Natural killer cell (primary cell): ENCODE results near the gene PIGK. TPM values are rescaled to one million over a fixed set of nuclear protein-coding genes. Genes with fewer than 3 reads are reported as not detected.
"Not testable (repeated sequence)": the region's sequence is repeated elsewhere in the genome, so short reads cannot be mapped to it uniquely, and the experiment has no call there.

Source experiments
- ATAC-seq, 3 donors: fragments of 150-1000 bp in 2 of 3; fragments of 200-7000 bp in 1 of 3; cut with Tn5 transposase; 1 replicate in 1 of 3; 2 replicates in 2 of 3; pipeline ENCODE4 v1.10.0; 2021; ENCODE audit warnings: mild to moderate bottlenecking in 2 of 3, moderate library complexity in 2 of 3
- DNase-seq, 2 donors: peaks; one replicate each; pipeline versions ENCODE4 v3.0.0 to v3.0.0-alpha.2; 2013 to 2021; ENCODE audit warnings: mixed read lengths in 1 of 2
- H3K27ac ChIP-seq: one replicate; pipeline ENCODE4 v1.5.1; 2013; ENCODE audit warnings: mild to moderate bottlenecking, low read length
- H3K27me3 ChIP-seq: one replicate; pipeline ENCODE4 v1.6.1; 2013; ENCODE audit warnings: low read length; ENCODE audit not compliant: control insufficient read depth, insufficient read depth
- H3K36me3 ChIP-seq: one replicate; pipeline ENCODE4 v1.6.1; 2013; ENCODE audit warnings: low read length; ENCODE audit not compliant: control insufficient read depth, insufficient read depth
- H3K4me1 ChIP-seq: one replicate; pipeline ENCODE4 v1.6.1; 2013; ENCODE audit warnings: low read length; ENCODE audit not compliant: control insufficient read depth, insufficient read depth
- H3K4me3 ChIP-seq: one replicate; pipeline ENCODE4 v1.5.1; 2013; ENCODE audit warnings: low read length
- H3K9me3 ChIP-seq: one replicate; pipeline ENCODE4 v1.6.1; 2013; ENCODE audit warnings: low read length; ENCODE audit not compliant: control insufficient read depth, insufficient read depth
- H3K27ac Mint-ChIP-seq, 2 donors: one replicate each; pipeline ENCODE4 v1.8.0; 2022; ENCODE audit warnings: mild to moderate bottlenecking in 2 of 2, mixed read lengths in 2 of 2, moderate library complexity in 1 of 2
- H3K27me3 Mint-ChIP-seq, 2 donors: one replicate each; pipeline ENCODE4 v1.8.0; 2022; ENCODE audit warnings: low read depth in 2 of 2, mixed read lengths in 2 of 2
- H3K36me3 Mint-ChIP-seq: one replicate; pipeline ENCODE4 v1.8.0; 2022; ENCODE audit warnings: mixed read lengths
- H3K4me1 Mint-ChIP-seq, 2 donors: one replicate each; pipeline ENCODE4 v1.8.0; 2022; ENCODE audit warnings: mixed read lengths in 2 of 2
- H3K4me3 Mint-ChIP-seq: one replicate; pipeline ENCODE4 v1.8.0; 2022; ENCODE audit warnings: mild to moderate bottlenecking, moderate library complexity, mixed read lengths
- H3K9me3 Mint-ChIP-seq, 2 donors: one replicate each; pipeline ENCODE4 v1.8.0; 2022; ENCODE audit warnings: mixed read lengths in 2 of 2
- WGBS: methylation state at CpG from one replicate; pipeline ENCODE4 v1.1.7; 2013; ENCODE audit warnings: missing lambda C conversion rate; ENCODE audit not compliant: insufficient coverage; 5-methylcytosine and 5-hydroxymethylcytosine counted together
- intact Hi-C: fragments of 100-400 bp; cut with micrococcal nuclease; formaldehyde crosslinking; loops from one replicate; pipeline ENCODE4 v1.14.2; 2022
- total RNA-seq, 4 donors: library from RNA; stranded (reverse); fragments of 120-200 nt in 1 of 4; gene quantifications; one replicate each; pipeline versions ENCODE4 v1.2.3 to v1.2.4, GENCODE V29; 2013 to 2022
- TF ChIP-seq, protein P1 (sequence below): fragments of 200-600 bp; IDR thresholded peaks from one replicate; pipeline ENCODE4 v1.8.0; 2022; ENCODE audit warnings: antibody characterized with exemption

PIGK gene
- total RNA-seq, 3 donors from 2014 or later (not counting 1 experiment from before 2014, with no cell fraction given), result 25.4 to 29.9 (median 27.8) TPM

DNA sequence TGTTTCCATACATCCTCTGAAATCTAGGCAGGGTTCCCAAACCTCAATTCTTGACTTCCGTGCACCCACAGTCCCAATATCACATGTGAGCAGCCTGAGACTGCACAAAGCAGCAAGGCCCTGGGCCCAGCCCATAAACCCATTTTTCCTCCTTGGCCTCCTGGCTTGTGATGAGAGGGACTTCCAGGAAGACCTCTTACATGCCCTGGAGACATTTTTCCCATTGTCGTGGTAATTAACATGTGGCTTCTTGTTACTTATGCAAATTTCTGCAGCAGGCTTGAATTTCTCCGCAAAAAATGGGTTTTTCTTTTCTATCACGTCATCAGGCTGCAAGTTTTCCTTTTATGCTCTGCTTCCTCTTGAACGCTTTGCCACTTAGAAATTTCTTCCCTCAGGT lies 3.3 kb upstream of the PIGK start:
- DNase-seq, result no peak
- TF ChIP-seq, protein P1, sequence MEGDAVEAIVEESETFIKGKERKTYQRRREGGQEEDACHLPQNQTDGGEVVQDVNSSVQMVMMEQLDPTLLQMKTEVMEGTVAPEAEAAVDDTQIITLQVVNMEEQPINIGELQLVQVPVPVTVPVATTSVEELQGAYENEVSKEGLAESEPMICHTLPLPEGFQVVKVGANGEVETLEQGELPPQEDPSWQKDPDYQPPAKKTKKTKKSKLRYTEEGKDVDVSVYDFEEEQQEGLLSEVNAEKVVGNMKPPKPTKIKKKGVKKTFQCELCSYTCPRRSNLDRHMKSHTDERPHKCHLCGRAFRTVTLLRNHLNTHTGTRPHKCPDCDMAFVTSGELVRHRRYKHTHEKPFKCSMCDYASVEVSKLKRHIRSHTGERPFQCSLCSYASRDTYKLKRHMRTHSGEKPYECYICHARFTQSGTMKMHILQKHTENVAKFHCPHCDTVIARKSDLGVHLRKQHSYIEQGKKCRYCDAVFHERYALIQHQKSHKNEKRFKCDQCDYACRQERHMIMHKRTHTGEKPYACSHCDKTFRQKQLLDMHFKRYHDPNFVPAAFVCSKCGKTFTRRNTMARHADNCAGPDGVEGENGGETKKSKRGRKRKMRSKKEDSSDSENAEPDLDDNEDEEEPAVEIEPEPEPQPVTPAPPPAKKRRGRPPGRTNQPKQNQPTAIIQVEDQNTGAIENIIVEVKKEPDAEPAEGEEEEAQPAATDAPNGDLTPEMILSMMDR, result no peak
- H3K36me3 Mint-ChIP-seq, result no peaks in the 10 kb centered on the region
- no peaks in the 10 kb centered on the region for H3K27me3 ChIP-seq
- H3K27ac ChIP-seq, result no peak overlapping the region
- H3K9me3 ChIP-seq, result no peaks in the 10 kb centered on the region
- H3K9me3 Mint-ChIP-seq, result no peaks in the 10 kb centered on the region
- no peak overlapping the region for H3K4me3 ChIP-seq
- ATAC-seq, result no peak
- no peaks in the 10 kb centered on the region for H3K36me3 ChIP-seq
- intact Hi-C loops, result no loop called here
- H3K4me1 ChIP-seq, result no peaks in the 10 kb centered on the region
- no peaks in the 10 kb centered on the region for H3K27me3 Mint-ChIP-seq
- 99% methylated on average over 5 of the region's 5 CpGs for WGBS
- H3K4me3 Mint-ChIP-seq, result no peak overlapping the region
- H3K4me1 Mint-ChIP-seq, result peaks cover 29 to 30% of the 10 kb centered on the region in 2 donors
- H3K27ac Mint-ChIP-seq, result no peak overlapping the region

DNA sequence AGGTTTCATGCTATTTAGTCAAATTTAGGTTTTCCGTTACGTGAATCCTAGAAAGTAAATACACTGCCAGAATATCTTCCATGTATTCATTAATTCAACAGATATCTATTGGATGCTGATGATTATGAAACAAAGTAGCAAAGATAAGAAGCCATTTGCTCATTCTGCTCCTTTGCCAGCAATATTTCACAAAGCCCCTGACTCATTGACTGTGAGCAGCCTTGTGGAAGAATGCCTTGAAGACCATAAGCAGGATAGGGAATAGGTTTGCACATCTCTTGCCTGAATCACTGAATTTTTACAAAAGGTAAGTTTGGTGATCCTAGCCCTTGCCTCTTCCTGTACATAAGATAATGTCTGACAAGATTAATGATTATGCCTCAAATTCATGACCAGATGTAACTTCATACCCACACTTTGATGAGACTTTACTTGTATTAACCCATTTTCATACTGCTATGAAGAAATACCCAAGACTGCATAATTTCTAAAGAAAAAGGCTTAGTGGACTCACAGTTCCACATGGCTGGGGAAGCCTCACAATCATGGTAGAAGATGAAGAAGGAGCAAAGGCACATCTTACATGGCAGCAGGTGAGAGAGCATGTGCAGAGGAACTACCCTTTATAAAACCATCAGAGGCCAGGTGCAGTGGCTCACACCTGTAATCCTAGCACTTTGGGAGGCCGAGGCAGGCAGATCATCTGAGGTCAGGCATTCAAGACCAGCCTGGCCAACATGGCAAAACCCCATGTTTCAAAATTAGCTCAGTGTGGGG lies 1.6 kb upstream of the PIGK start:
- Histone ChIP-seq H3K9me3 (no peaks in the 10 kb centered on the region), H3K36me3 (no peaks in the 10 kb centered on the region), H3K4me3 (no peak overlapping the region), H3K27me3 (no peaks in the 10 kb centered on the region), H3K27ac (no peak overlapping the region), H3K4me1 (no peaks in the 10 kb centered on the region)
- H3K4me3 Mint-ChIP-seq, result peak overlapping the region; percentile 94
- H3K36me3 Mint-ChIP-seq, result no peaks in the 10 kb centered on the region
- WGBS, result 100% methylated on average over 1 of the region's 3 CpGs
- peaks cover 35 to 39% of the 10 kb centered on the region in 2 donors for H3K4me1 Mint-ChIP-seq
- no peak for DNase-seq
- ATAC-seq, result no peak
- H3K27me3 Mint-ChIP-seq, result no peaks in the 10 kb centered on the region
- intact Hi-C loops, result no loop called here
- TF ChIP-seq, protein P1, result no peak
- no peaks in the 10 kb centered on the region for H3K9me3 Mint-ChIP-seq
- peak overlapping the region in 1 of 2 donors; percentile 91 for H3K27ac Mint-ChIP-seq

DNA sequence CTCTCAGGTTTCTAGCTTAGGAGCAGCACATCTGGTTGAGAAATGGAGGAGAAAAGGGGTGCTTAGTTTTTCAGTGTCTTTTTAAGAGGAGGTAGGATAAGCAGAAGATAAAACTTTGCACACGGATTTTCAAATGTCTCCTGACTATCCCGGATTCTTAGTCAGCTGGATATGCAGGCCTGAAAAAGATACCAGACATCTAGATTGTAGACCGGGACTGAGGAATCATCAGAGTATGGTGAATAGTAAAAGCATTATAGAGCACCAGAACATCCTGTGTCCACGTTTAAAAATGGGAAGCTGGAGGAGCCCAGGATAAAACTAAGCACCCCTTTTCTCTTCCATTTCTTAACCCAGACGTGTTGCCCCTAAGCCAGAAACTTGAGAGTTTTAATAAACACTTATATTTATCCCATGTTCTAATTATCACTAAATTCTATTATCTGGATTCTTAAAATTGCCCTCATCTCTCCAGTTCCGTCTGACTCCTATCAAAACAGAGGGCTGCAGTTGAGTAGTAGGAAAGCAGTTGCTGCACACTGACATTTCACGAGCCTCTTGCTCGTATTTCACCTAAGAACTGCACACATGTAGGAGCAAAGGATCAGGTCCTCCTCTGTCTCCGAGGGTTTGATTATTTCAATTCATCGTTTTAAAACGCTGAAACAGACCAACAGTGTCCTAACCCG lies 609 bp downstream of the PIGK start:
- Mint-ChIP-seq H3K36me3 (no peaks in the 10 kb centered on the region), H3K27me3 (no peaks in the 10 kb centered on the region), H3K4me1 (peaks cover 42 to 58% of the 10 kb centered on the region in 2 donors), H3K4me3 (peak overlapping the region; percentile 94), H3K27ac (peak overlapping the region; percentile 91 to 92), H3K9me3 (no peaks in the 10 kb centered on the region)
- TF ChIP-seq, protein P1, result no peak
- ATAC-seq (peak; percentile 42 to 55 (median 48)), DNase-seq (peak in 1 of 2 donors; percentile 4)
- H3K27ac ChIP-seq, result peak overlapping the region; percentile 89
- no peaks in the 10 kb centered on the region for H3K36me3 ChIP-seq
- intact Hi-C loops, result loop anchor here (2.0 kb wide), 1 partner anchor 464 kb away; the partner anchor contains the start of gene ZZZ3
- no peaks in the 10 kb centered on the region for H3K4me1 ChIP-seq
- WGBS, result 14% methylated on average over 12 of the region's 12 CpGs
- H3K4me3 ChIP-seq, result peak overlapping the region; percentile 97
- no peaks in the 10 kb centered on the region for H3K27me3 ChIP-seq
- H3K9me3 ChIP-seq, result no peaks in the 10 kb centered on the region

DNA sequence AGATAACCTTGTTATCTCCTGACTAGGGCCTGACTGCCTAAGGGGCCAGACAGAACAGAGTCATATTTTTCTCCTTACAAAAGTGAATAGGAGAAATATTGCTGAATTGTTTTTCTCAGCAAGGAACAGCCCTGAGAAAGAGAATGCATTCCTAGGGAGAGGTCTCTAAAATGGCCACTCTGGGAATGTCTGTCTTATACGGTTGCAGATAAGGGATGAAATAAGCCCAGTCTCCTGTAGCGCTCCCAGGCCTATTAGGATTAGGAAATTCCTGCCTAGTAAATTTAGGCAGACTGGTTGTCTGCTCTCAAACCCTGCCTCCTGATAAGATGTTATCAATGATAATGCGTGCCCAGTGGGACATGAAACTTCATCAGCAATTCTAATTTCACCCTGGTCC lies 15.2 kb downstream of the PIGK start:
- H3K4me1 Mint-ChIP-seq, H3K27ac Mint-ChIP-seq, H3K9me3 ChIP-seq, H3K4me1 ChIP-seq, H3K27me3 ChIP-seq, H3K27me3 Mint-ChIP-seq, intact Hi-C loops, DNase-seq, ATAC-seq, H3K4me3 Mint-ChIP-seq, H3K36me3 ChIP-seq, H3K27ac ChIP-seq, H3K4me3 ChIP-seq, H3K9me3 Mint-ChIP-seq: not testable (repeated sequence)
- 100% methylated on average over 3 of the region's 3 CpGs for WGBS
- peaks cover 18% of the 10 kb centered on the region for H3K36me3 Mint-ChIP-seq
